Measurements from ENCODE around the gene CARMIL3.

DNA sequence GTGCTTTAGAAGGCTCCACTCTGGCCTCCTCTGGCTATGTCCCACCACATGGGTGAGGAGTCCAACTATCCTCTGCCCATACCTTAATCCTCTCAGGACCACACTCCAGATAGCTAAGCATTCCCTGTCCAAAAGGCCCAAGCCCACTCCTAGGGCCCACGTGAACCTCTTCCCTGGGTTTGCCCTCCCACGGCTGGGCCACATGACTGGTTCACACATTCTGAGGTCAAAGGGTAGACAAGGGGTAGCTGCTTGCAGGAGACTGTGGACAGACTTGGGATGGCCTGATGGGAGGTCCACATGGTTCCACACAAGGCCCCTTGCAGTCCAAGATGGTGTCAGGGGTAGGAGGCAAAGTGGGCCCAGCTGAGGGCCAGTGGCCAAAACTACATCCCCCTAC is 36.3 kb downstream of the CARMIL3 start:
- TF ChIP-seq POLR2A (IDR thresholded peaks at IDR 0.05), result no peak
- TF ChIP-seq, protein P1, sequence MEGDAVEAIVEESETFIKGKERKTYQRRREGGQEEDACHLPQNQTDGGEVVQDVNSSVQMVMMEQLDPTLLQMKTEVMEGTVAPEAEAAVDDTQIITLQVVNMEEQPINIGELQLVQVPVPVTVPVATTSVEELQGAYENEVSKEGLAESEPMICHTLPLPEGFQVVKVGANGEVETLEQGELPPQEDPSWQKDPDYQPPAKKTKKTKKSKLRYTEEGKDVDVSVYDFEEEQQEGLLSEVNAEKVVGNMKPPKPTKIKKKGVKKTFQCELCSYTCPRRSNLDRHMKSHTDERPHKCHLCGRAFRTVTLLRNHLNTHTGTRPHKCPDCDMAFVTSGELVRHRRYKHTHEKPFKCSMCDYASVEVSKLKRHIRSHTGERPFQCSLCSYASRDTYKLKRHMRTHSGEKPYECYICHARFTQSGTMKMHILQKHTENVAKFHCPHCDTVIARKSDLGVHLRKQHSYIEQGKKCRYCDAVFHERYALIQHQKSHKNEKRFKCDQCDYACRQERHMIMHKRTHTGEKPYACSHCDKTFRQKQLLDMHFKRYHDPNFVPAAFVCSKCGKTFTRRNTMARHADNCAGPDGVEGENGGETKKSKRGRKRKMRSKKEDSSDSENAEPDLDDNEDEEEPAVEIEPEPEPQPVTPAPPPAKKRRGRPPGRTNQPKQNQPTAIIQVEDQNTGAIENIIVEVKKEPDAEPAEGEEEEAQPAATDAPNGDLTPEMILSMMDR (IDR thresholded peaks at IDR 0.05), result no peak

Data from vagina (tissue), 2 donors.